GM21717 (cell line): Measurements from ENCODE around the gene MAD2L1BP.

Experiments used
- ATAC-seq: cut with Tn5 transposase; IDR thresholded peaks from one replicate; pipeline ENCODE4 v1.9.1; 2021; ENCODE audit warnings: mild to moderate bottlenecking, moderate library complexity; ENCODE audit not compliant: unreplicated experiment

The MAD2L1BP gene

DNA sequence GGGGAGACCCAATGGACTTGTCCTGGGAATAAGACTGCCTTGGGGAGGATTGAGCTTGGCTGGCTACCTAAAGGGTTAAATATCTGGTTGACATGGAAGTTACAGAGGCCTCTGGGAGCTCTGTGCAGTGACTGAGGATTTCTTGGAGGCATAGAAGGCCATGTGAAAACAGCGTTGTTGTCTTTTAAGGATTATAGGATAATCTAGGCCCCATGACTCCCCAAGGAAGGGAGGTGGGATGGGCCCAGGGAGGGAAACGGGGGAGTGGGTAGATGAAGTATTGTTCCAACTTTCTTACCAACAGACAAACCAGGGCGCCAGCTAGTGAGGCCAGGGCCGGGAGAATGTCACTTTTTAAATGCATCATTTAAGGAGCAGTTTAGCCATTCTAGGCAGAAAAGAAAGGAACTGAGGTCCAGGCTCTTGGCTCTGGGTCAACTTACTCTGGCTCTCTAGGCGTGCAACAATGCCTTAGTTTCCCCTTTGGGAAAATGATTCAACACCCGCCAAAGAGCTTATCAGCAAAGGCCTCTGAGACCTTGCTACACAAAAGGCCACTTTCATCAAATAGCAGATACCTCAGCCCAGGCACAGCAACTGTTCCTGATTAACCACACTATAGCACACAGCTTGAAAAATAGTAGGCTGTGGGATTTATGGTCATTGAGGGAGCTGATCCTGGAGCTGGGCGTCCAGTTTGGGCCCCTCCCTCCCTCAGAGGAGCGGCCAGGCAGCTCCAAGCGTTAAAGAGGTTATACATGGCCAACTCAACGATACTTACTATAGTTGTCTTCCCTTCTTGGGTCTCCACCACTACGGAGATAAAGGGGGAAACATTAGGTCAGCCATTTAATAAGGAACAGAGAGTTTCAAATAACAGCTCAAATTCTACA, 44.9 kb downstream of the MAD2L1BP start:
- no peak for ATAC-seq

DNA sequence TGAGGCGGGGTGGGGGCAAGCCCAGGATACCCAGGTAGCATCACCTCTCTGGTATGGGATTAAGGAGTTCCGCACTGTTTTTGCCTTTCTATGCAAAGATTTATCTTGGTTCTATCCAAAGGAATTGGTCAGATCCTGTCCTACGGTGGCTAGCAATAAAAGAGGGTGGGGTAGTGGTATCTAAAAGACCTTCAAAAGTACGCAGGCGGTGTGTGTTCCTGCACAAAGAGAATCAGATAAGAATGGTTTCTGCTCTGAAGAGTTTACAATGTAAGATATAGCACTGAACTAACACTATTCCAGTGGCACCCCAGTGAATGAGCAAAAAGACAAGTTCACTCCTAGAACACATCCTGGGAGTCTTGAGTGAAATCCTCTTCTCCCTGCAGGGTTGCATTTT, 45.7 kb downstream of the MAD2L1BP start:
- no peak for ATAC-seq

DNA sequence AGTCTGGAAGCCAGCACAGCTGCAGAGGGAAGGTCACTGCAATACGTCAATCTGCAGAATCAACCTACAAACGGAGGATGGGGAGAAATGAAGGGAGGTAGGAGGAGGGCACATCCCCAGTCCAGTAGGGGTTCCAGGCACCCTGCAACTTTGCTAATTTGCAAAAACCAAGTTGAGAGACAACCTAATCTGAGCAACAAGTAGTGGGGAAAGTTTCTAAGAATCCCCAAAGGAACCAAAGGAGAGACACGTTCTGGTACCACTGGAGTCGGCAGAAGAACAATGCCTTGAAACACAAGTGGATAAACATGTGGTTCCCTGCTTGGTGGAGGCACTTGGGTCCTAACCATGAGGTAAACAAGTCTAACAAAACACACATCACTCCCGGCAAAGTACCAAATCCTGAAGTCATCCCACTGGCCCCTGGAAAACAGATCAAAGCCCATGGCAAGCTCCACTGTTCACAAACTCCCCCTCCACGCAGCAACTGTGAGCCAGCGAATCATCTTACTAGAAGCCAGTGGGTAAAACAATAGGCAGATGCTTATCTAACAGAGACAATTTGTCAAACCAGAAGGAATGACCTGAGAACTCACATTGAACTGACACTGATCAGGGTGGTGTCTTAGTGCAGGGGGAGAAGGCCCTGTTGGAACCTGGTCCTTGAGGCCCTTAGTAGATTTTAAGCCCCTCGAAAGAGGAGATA, 47.2 kb downstream of the MAD2L1BP start:
- no peak for ATAC-seq

DNA sequence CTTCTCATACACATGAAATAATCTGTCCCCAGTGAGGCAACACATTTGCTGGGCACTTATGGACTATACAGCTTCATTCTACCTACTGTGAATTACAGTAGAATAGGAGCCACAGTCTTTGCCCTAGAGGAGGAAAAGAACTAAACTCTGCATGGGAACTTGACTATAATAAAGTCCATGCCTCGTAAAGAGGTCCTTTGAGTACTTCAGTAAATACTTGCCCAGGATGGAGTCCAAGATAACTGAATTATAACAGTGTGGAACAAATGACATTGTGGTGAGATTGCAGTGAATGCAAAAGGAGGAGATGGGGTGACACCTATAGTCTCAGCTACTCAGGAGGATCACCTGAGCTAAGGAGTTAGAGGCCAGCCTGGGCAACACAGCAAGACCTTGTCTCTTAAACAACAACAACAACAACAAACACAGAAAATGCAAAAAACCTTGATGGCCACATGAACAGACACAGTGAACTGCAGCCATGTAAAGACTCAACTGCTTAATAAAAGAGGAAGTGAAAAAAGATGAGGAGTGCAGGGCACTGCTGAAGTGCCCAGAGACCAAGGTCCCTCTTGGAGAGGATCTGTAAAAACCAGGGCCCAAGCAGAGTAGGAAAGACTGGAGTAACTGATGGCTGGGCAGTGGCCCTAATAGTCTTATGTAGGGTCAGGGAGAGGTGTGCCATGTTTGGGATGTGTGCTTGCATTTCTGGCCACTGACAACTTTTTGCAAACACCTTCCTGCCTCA, 48.2 kb downstream of the MAD2L1BP start:
- peak; percentile 47 for ATAC-seq

DNA sequence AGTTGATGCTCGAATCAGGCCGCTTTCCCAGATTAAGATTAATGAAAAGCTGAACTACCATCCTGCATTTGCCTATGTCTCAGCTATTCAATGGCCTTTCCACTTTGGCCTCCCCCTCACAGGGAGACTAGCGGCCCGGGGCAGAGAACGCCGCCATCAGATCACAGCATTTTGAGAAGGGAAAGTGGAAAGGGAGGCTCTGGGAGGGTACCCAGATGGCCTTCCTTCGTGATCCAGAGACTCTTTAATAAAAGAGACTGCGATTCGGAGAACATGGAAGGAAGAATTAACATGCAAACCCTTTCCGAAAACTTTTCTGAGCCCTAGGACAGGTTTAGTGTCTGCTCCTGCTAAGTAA, 51.4 kb downstream of the MAD2L1BP start:
- ATAC-seq: no peak

DNA sequence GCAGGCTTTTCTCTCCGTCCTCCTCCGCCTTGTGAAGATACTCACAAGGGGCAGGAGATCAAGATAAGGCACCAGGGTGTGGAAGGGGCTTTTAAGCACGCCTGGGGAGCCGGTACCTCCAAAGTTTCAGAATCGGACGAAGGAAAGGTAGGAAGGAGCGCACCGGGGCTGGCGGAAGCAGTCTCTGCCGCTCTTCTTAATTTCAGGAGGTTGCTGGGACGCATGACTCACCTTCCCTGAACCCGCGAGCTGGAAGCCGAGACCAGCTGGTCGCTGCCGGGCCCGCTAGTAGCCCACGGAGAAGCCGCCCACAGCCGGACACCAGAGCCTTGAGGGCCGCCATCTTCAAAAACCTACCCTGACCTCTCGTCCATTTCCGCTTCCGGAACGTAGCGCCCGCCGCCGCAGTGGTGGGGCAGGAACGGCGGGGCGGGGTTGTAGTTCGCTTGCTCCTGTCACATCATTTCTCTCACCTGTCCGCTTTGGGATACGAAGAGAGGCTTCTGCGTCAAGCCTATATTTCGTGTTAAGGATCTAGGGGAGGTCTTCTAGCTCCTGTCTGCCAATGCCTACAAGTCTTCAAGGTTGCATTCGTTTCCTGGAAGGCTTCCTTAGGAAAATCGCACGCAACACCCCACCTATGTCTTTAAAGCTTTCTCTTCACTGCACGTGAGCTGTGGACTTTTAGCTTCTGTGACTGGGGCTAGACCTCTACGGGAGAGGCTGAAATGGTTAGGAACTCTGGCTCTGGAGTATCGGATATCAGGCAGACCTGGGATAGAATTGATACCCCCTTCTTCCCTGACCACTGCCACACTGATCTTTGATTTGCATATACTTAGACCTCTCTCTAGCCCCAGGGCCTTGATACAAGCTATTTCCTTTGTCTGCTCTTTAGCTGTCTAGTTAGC, 52.1 kb downstream of the MAD2L1BP start, which contains the start of gene MRPS18A:
MRPS18A (minus strand) TSS at position 355 of the 911 bp plus-strand sequence; CDS start at position 343, 12 bp downstream.
- peak; percentile 81 for ATAC-seq

DNA sequence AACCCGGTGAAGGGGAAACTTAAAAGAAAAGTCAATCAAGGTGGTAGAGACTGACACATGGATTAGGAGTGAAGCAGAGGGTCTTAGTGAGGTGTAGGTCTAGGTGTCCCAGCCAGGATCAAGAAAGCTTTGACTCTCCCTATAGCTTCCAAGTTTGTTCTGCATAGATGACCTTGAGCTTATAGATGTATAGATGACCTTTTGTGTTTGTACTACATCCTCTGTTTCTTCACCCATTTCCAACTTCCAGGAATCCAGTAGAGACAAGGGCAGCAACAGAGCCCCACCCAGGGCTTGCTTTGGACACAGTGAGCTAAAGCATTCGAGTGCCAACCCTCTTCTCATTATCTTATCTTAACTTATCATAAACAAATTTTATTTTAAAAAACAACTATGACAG, 53.8 kb downstream of the MAD2L1BP start:
- ATAC-seq: no peak
